A549 (cell line): ENCODE results near the gene LILRB3.

Experiments used
- POLR2A ChIP-seq: IDR thresholded peaks from 2 replicates; pipeline ENCODE4 v1.6.1; 2012; ENCODE audit warnings: mild to moderate bottlenecking, low read length
- RAD21 ChIP-seq, 2 experiments: fragments of >200 bp in 1 of 2; sonication (Bioruptor Twin) in 1 of 2; formaldehyde crosslinking in 1 of 2; IDR thresholded peaks in 1 of 2; conservative IDR thresholded peaks in 1 of 2; 2 replicates in 1 of 2; 3 replicates in 1 of 2; pipeline ENCODE4 v1.6.1; 2012 to 2018; ENCODE audit warnings: inconsistent platforms in 1 of 2

DNA sequence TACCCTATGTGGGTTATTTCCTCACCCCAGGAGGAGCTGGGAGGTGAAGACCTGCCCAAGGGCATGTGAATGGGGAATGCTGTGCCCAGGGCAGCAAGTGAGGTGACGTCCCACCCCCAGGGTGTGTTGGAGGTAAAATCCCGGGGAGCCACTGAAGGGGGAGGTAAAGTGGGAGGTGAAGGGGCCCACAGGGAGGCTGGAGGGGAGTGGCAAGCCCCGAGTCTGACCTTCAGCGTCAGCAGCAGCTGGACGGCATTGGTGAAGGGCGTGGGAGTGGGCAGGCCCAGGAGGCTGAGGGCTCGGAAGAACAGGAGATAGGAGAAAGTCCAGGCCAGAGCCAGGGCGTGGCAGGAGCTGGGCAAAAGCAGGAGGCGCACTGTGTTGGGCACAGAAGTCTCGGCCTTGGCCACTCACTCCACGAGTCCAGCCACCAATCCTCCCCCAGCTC, 35.8 kb downstream of the LILRB3 start:
- TF ChIP-seq POLR2A (no peak), RAD21 (conservative IDR thresholded peaks at IDR 0.05 in 1 of 2, IDR thresholded peaks at IDR 0.05 in 1 of 2) (no peak)
